Left colon (tissue), 2 donors: ENCODE measurements around the gene TBRG4. TPM values are rescaled to one million over a fixed set of nuclear protein-coding genes. Genes with fewer than 3 reads are reported as not detected.

Experiments
- ATAC-seq: fragments of 200-7000 bp; cut with Tn5 transposase; one replicate; pipeline ENCODE4 v1.9.1; 2020; ENCODE audit warnings: mild to moderate bottlenecking, moderate library complexity
- DNase-seq, 2 donors: peaks; one replicate each; pipeline ENCODE4 v3.0.0-alpha.2; 2020
- intact Hi-C, 2 donors: fragments of 100-400 bp; cut with DNase I in 1 of 2; cut with micrococcal nuclease in 1 of 2; formaldehyde crosslinking; loops; one replicate each; pipeline versions ENCODE4 v1.11.2 to v1.14.0; 2022; cut with DNase I, micrococcal nuclease
- total RNA-seq, 2 donors: library from RNA; stranded (reverse); fragmentation: NEBNext Ultra II Directional; extraction: Animal tissue kit (Norgen Biotek cat#: 25700); gene quantifications; one replicate each; pipeline ENCODE4 v1.2.1, GENCODE V29; 2021
- donor health status: DM: no; HTN: no; CAD: no.
- donor health status: DM: yes; HTN: yes; CAD: no.

The TBRG4 gene
- total RNA-seq, 2 donors from 2014 or later, result 80.9 to 88.7 TPM

GRCh38 chr7:45071528-45071927 is 40.0 kb downstream of the TBRG4 start:
- ATAC-seq, result no peak
- DNase-seq, result no peak
- intact Hi-C loops, result no loop called here

GRCh38 chr7:45070254-45070642 is 41.2 kb downstream of the TBRG4 start:
- ATAC-seq (no peak), DNase-seq (no peak)
- intact Hi-C loops, result no loop called here

DNA sequence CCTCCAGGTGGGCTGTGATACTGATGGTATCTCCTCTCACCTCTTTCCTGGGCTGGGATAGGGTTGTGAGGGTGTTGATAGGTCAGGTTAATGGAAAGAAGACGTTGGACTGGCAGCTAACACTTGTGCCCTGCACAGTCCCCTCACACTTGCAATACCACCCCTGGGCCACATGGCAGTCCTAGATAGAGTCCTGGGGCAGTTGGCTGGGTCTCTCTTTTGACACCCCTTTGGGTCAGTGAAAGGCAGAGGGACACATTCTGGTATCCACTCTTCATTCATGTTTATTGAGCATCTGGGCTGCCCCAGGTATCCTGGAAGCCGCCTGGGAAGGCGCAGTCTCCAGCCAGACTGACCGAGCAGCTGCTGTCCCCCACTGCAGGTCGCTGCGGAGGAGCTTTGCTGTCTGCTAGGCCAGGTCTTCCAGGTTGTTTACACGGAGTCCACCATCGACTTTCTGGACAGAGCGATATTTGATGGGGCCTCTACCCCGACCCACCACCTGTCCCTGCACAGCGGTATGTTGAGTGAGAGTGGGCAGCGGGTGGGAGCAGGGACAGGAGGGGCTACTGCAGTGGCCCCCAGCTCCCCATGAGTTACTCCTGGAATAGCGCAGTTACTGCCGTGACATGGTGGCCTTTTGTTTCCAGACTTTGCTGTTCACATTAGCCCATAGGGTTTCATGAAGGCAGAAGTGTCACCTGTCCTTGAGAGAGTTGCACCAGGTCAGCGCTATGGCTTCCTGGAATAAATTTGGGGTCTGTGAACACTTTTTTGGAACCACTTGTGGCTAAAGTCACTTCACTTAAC is 41.8 kb downstream of the TBRG4 start:
- intact Hi-C loops, result no loop called here
- DNase-seq (no peak), ATAC-seq (no peak)

DNA sequence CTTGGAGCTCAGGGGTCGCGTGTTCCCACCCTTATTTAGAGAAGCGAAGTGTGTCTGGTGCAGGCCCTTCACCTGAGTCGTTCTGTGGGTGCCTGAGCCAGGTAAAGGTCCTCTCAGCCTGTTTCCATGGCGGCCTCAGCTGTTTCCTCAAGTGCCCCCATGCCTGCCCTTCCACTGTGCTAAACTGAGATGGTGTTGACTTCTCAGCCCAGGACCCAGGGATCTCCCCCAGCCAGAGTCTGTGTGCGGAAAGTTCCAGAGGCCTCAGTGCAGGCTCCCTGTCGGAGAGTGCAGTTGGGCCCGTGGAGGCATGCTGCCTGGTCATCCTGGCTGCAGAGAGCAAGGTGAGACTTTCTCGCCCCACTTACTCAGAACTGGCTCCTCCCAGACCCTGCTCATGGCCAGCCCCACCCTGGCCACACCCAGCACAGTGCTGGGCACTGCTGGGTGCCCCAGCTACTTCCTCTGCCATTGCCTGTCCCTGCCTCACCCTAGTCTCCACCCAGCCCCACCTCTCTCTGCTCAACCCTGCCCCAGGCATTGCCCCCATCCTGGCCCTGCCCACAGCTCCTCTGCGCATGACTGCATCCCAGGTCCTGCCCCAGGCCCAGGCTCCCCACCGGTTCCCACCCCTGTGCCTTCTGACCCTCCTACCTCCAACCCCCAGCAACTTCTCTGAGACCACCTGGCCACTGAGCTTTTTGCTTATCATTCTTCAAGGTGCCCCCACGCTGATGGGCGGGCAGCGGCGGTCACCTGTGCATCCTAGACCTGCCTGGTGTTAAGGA is 43.1 kb downstream of the TBRG4 start:
- intact Hi-C loops, result no loop called here
- no peak for DNase-seq
- peak; percentile 95 for ATAC-seq

GRCh38 chr7:45067582-45067981 is 43.9 kb downstream of the TBRG4 start:
- ATAC-seq (no peak), DNase-seq (no peak)
- intact Hi-C loops, result no loop called here

DNA sequence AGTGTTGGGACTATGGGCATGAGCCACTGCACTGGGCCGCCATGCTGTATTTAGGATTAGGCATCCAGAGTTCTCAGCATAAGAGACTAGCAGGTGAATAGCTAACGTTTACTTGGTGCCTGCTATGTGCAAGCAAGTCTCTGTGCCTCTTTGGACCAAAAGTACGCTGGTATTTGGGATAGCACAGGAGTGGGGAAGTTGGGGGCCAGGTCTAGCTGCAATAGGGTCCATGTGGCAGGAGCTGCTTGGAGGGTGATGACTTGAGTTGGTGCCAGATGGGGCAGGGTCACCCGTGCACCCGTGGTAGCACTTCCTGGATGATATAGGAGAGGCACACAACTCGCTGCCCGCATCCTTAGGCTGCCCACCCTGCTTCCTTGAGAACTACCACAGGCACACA is 45.1 kb downstream of the TBRG4 start:
- DNase-seq (no peak), ATAC-seq (no peak)
- intact Hi-C loops, result no loop called here

- DNase-seq, result no peak
- no peak for ATAC-seq
- intact Hi-C loops, result no loop called here
These were observed 46.2 kb downstream of the TBRG4 start for GRCh38 chr7:45065031-45065995.

GRCh38 chr7:45064047-45064725 is 47.3 kb downstream of the TBRG4 start:
- no peak for ATAC-seq
- intact Hi-C loops, result no loop called here
- DNase-seq, result no peak

- ATAC-seq (no peak), DNase-seq (no peak)
- intact Hi-C loops, result no loop called here
These were observed 49.6 kb downstream of the TBRG4 start for GRCh38 chr7:45061806-45062425.

- ATAC-seq (no peak), DNase-seq (no peak)
- intact Hi-C loops, result no loop called here
These were observed 50.1 kb downstream of the TBRG4 start for GRCh38 chr7:45061352-45061751.

GRCh38 chr7:45060295-45060694 is 51.2 kb downstream of the TBRG4 start:
- intact Hi-C loops, result no loop called here
- DNase-seq (no peak), ATAC-seq (no peak)

- ATAC-seq, result no peak
- intact Hi-C loops, result no loop called here
- DNase-seq, result no peak
These were observed 53.6 kb downstream of the TBRG4 start for GRCh38 chr7:45057878-45058277.

DNA sequence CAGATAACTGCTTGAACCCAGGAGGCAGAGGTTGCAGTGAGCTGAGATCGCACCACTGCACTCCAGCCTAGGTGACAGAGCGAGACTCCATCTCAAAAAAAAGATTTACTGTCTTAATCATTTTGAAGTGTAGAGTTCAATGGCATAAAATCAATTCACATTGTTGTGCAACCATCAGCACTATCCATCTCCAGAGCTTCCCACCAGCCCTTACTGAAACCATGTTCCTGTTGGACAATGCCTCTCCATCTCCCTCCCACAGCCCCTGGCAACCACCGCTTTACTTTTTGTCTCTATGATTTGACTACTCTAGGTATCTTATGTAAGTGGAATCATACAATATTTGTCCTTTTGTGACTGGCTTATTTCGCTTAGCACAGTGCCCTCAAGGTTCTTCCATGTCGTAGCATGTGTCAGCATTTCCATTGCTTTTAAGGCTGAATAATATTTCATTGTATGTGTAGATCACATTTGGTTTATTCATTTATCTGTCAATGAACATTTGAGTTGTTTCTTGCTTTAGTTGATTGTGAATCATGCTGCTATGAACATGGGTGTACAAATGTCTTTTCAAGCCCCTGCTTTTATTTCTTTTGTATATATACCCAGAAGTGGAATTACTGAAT is 55.8 kb downstream of the TBRG4 start:
- DNase-seq, result no peak
- ATAC-seq, result no peak
- intact Hi-C loops, result no loop called here

- DNase-seq (no peak), ATAC-seq (no peak)
- intact Hi-C loops, result no loop called here
These were observed 56.5 kb downstream of the TBRG4 start for GRCh38 chr7:45055016-45055415.

- ATAC-seq (no peak), DNase-seq (no peak)
- intact Hi-C loops, result no loop called here
These were observed 57.1 kb downstream of the TBRG4 start for GRCh38 chr7:45054442-45054841.

DNA sequence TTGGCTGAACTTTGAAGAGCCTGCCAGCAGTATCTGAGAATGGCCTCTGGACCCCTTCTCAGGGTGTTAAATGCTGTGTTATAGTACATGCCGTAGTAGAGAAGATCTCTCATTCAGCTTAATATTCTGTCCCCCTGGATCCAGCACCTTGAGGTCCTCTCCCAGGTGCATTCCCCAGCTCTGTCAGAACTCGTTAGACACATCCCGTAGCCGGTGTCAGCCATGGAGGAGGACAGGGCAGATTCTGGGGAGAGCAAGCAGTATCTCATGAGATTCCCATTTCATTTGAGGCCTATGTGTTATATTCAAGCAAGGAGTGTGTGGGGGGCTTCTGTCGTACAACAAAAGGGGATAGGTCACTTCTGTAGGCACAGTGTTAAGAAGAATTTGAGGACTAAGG is 57.6 kb downstream of the TBRG4 start:
- ATAC-seq (no peak), DNase-seq (no peak)
- intact Hi-C loops, result no loop called here

DNA sequence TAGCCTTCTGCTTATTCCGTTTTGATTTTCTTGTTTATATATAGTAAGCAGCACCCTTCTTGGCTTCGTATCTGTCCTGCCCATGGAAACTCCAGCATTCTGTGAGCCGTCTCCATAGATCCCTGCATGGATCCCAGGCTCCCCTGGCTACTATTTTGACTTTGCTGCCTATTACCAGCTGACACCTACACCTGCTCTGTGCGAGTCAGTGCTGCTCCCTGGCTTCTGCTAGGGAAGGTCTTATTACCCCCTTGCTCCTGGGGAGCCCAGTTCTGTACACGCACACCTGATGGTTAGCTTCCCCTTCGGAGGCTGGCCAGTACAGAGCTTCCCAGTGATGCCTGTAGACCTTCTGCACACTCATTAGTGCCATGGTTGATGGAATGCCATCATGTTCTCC is 58.1 kb downstream of the TBRG4 start:
- DNase-seq, result no peak
- ATAC-seq, result no peak
- intact Hi-C loops, result no loop called here

GRCh38 chr7:45052011-45052410 is 59.5 kb downstream of the TBRG4 start:
- intact Hi-C loops, result no loop called here
- DNase-seq (no peak), ATAC-seq (no peak)
